ENCODE results near the gene MSX2. TPM values are rescaled to one million over a fixed set of nuclear protein-coding genes. Genes with fewer than 3 reads are reported as not detected.
A peak's percentile ranks its signal among the peaks of the same experiment; 100 is the strongest.

The MSX2 gene
- total RNA-seq (2014; rRNA removed; shearing (Covaris generic)), result 71.1 and 73.6 TPM in 2 replicates

DNA sequence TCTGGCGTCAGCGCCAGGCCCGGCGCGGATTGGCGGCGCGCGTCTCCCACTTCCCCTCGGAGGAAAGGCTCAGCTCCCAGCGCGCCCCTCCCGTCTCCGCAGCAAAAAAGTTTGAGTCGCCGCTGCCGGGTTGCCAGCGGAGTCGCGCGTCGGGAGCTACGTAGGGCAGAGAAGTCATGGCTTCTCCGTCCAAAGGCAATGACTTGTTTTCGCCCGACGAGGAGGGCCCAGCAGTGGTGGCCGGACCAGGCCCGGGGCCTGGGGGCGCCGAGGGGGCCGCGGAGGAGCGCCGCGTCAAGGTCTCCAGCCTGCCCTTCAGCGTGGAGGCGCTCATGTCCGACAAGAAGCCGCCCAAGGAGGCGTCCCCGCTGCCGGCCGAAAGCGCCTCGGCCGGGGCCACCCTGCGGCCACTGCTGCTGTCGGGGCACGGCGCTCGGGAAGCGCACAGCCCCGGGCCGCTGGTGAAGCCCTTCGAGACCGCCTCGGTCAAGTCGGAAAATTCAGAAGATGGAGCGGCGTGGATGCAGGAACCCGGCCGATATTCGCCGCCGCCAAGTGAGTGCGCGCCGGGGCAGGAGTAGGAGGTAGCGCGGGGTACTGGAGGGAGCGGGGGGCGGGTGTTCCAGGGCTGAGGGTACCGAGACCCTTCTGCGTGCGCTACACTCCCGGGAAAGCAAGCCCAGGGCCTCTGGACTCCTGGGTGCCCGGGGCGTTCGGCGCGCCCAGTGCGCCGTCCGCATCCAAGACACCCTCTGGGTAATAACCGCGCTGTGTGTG lies at the start of gene MSX2:
Gene MSX2 (plus strand): TSS at position 99 of the 777 bp plus-strand sequence. CDS start 78 bp downstream, at position 177.
- peak; percentile 93 for DNase-seq (ENCODE audit: low spot score)

DNA sequence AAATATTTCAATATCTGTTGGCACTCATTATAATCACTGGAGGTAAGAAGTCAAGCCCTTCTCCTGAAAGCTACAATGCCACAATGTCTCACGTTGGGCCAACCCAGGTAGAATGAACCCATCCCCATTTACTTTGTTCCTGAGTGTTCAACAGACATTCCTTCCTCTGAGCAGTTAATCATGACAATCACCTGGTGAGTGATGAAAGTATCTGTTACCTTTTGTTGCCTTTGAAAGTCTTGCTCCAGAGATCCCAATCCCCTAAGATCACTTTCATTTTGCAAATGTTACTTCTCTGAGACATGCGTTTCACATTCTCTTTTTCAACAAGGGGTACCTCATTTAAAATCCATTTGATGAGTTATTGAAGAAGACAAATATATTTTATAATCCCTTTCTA lies 49.3 kb upstream of the MSX2 start:
- no peak for DNase-seq (ENCODE audit: low spot score)

GRCh38 chr5:174675916-174676315 lies 48.5 kb upstream of the MSX2 start:
- DNase-seq (ENCODE audit: low spot score), result no peak

DNA sequence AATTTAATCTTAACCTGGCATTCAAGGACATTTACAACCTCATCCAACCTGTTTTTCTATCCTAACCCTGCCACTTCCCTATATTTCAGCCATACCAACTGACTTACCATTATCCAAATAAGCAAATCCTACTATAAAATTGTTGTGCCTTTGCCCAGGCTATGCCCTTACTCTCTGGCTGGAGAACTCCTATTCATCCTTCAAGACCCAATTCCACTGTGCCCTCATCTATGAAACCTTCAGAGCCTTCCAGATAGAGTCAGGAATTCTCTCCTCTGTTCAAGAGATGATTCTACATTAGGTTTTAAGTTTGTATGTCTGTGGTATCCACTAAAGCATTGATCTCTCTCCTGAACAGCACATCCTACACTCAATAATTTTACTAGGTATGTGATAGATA lies 46.3 kb upstream of the MSX2 start:
- DNase-seq (ENCODE audit: low spot score), result no peak

- DNase-seq (ENCODE audit: low spot score), result no peak
Observed at GRCh38 chr5:174680901-174681565, 43.3 kb upstream of the MSX2 start.

DNA sequence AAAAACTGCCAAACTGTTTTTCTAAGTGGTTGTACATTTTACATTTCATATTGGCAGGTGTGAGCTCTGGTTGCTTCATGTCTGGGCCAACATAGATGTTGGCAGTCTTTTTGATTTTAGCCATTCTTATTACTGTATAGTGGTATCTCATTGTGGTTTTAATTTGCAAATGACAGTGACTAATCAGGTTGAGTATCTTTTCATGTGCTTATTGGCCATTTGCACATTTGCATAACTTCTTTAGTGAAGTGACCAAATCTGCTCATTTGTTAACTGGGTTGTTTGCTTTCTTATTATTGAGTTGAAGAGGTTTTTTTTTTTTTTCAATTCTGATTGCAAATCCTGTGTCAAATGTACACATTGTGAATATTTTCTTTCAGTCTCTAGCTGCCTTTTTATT lies 36.9 kb upstream of the MSX2 start:
- DNase-seq (ENCODE audit: low spot score), result no peak

DNA sequence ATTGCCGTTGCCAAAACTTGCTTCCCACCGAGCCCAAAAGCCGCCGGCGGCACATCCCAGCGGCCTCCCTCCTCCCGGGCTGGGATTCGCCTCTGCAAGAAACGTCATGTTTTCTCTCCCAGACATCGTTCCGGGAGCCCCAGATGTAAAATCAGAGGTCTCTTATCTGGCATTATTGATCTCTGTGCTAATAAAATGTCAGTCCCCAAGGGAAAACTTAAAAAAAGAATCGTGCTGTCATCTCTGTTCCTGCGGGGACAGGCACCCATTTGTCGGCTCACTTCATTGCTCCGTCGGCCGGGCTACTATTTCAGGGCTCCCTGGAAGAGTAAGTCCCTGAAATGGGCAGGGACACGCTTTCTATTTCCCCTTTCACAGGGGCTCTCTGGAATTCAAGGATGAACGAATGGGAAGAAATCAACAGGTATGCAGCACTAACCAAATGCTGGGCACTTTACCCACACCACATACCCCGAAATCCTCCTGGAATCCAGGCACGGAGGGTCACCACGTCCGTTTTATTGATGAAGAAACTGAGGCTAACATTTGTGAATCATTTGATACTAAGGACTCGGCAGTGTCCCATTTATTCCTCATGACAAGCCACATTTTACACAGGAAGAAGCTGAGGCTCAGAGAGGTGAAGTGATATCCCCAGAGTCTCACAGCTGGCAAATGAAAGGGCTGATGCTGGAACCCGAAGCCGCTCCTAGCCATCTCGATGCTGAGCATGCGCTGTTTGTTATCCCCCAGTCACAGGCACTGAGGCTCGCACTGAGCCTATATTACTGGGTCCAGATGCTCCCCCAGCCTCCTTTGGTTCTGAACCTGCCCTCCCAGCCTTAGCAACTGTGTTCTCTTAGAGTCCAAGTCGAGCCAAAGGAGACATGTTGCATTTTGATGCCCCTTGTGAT lies 35.7 kb upstream of the MSX2 start:
- DNase-seq (ENCODE audit: low spot score), result no peak

DNA sequence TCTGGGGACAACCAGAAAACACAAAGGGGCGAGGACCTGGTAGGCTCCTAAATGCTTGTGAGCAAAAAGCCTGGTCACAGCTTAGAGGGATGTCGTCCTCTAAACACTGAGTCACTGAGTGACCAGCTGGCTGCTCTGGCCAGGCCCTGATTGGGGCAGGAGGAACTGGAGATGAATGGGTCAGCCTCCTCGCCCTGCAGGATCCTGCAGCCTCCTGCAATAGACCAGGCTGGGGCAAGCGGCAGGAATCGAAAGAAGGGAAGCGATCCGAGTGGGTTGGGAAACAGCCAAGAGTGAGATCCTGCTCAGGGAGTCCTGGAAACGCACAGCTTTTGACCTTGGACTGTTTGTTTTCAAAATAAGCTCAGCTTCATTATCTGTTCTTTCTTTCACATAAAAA lies 34.1 kb upstream of the MSX2 start:
- peak; percentile 50 for DNase-seq (ENCODE audit: low spot score)

DNA sequence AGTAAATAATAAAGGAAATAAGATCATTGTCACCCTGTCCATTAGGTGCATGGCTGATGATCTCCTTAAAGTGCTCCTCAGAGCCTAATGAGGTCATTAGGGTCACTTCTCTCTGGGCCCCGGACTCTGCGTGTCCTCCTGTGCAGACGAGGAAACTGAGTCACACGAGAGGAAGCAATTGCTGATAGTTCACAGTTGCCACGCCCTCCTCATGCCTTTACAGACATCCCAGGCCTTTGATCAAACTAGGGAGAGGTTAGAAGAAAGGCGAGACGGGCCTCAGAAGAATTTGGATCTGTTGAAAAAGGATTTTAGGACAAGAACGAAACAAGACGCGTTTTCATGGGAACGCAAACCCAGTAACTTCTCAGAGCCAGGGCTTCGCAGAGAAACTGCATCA lies 32.0 kb upstream of the MSX2 start:
- no peak for DNase-seq (ENCODE audit: low spot score)

GRCh38 chr5:174692982-174693422 lies 31.4 kb upstream of the MSX2 start:
- DNase-seq (ENCODE audit: low spot score), result no peak

- DNase-seq (ENCODE audit: low spot score), result no peak
Observed at GRCh38 chr5:174693697-174694385, 30.5 kb upstream of the MSX2 start.

GRCh38 chr5:174694611-174695010 lies 29.8 kb upstream of the MSX2 start:
- DNase-seq (ENCODE audit: low spot score), result no peak

GRCh38 chr5:174698156-174698555 lies 26.2 kb upstream of the MSX2 start:
- no peak for DNase-seq (ENCODE audit: low spot score)

DNA sequence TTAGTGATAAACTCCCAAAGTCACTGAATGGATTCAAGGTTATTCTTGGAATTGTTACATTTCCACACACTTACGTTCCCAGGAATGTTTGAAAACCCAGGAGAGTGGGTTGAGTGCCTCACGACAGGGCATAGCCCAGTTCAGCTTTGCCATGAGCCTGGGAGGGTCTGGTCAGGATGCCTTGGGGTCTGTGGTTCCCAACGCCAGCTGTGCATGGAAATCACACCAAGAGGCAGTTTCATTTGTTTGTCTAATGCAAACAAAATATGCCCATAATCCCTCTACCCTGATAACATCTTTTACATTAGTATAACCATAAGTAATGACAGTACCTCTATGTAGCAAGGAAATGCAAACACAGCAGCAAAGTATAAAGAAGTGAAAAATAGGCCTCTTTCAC lies 25.3 kb upstream of the MSX2 start:
- no peak for DNase-seq (ENCODE audit: low spot score)

DNA sequence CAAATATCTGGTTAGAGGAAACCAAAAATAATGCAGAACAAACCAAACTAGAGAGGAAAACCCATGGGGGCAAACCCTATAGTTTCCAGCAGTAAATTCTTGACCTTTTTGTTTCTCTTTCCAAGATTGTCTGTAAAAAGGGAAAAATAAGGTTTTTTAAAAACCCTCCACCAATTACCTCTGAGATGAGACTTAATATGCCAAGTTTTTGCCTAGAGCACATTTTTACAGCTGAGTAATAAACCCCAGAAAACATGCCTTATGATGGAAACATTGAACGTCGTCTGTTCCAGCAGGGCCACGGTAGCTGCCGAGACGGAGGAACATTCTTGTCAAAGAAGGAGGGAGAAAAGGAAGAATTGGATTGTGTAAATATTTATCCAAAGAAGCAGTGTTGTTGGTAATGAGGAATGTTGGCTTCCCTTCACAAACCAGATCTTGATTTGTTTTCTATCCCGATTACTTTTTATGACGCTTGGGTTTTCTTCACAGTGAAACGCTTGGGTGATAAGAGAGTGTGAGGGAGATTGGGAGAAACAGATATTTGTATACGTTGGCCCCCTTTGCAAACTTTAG lies 17.3 kb upstream of the MSX2 start:
- peak; percentile 73 for DNase-seq (ENCODE audit: low spot score)

DNA sequence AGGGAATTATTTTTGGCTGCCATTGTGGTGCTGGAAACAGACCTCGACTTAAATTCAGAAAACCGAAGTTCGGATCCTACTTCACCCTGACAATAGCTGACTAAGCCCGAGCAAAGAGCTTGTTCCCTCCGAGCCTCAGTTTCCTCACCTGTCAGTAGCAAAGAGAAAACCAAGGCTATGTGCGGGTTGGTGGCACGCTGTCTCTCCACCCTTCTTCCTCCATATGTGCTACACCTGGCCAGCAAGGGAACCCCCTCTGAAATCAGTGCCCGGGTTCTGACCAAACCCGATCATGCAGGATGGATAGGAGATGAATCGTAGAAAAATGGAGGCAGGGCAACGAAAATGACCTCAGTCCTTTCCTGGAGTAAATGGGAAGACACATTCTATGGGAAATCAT lies 16.7 kb upstream of the MSX2 start:
- no peak for DNase-seq (ENCODE audit: low spot score)

DNA sequence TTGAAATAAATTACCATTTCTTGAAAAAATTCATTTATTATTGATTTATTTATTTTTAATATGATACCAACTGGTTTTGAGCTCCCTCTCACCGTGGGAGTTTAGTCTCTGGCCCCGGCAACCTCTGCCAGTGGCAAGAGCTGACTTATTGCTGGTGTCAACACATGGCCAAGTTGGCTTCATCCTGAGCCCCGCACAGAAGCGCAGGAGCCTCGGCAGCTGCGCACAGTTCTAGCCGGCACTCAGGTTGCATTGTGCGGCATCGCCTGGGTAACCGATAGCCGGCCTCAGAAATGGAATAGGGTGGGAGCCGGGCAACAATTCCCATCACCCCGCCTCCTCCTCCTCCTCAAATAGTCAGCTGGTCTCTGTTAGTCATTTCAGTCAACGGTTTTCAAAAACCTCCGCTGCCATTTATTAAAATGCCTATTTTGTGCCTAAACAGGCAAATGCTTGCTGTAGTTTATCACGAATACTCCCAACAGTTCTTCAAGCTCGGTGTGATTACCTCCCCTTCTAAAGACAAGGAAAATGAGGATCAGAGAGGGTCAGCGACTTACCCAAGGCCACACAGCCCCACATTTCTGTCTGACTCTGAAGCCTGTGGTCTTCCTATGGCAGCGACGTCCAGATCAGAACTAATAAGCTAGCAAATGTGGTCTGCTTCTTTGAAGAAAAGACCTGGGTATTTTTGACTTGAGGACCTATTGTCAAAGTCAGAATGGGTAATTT lies 15.7 kb upstream of the MSX2 start:
- no peak for DNase-seq (ENCODE audit: low spot score)

GRCh38 chr5:174714751-174715150 lies 9.6 kb upstream of the MSX2 start:
- DNase-seq (ENCODE audit: low spot score), result no peak

- no peak for DNase-seq (ENCODE audit: low spot score)
Observed at GRCh38 chr5:174715804-174716203, 8.6 kb upstream of the MSX2 start.

DNA sequence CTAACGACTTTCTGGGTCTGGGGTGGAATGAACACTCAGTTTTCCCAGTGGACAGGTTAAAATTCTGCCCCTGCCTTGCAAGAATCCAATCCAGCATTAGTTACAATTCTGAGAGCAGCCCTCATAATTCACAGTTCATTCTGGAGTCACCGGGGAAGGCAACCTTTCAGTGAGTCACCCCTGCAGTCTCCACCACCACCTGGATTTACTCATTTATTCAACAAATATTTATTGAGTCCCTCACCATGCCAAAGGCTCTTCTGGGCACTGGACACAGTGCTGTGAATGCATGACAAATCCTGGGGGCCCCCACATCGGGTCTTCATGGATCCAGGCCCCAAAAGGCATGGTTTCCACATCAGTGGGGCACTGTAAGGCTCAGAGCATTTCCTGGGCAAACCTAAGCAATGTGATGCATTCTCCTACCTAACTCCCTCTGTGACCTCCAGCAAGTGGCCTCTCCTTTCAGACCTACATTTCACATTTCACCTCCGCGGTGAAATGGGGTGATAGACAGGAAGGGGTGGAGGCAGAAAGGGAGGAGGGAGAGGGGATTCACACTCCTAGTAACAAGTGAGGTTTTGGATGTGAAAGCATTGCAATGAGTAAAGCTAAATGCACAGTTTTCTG lies 6.4 kb upstream of the MSX2 start:
- DNase-seq (ENCODE audit: low spot score), result no peak

Data from H4 (cell line).